K562 (cell line): ENCODE measurements around the gene TMCC2. TPM values are rescaled to one million over a fixed set of nuclear protein-coding genes. Genes with fewer than 3 reads are reported as not detected.

Experiments used
- ATAC-seq: fragments of 200-7000 bp; cut with Tn5 transposase; 3 replicates; pipeline ENCODE4 v1.9.1; 2020; ENCODE audit warnings: moderate library complexity
- BruUV-seq: library from RNA; stranded (reverse); fragments of 400-500 nt; replicated peaks from 2 replicates; lab custom pipeline; 2021; lab: Mats Ljungman, UMichigan
- CTCF ChIA-PET: fragments of 300-600 bp; formaldehyde crosslinking; extraction: SDS; loops from one replicate; lab custom pipeline; 2021; ENCODE audit warnings: low intra/inter-chr PET ratio; lab: Yijun Ruan, JAX
- POLR2A ChIA-PET: fragments of 300-600, 350-650 bp; sonication (Branson Sonifier 250); formaldehyde crosslinking; extraction: SDS; loops from one replicate; lab custom pipeline; 2021; ENCODE audit warnings: antibody characterized with exemption, inconsistent platforms; lab: Yijun Ruan, JAX
- DNase-seq, 4 experiments: peaks; one replicate each; pipeline versions ENCODE4 v3.0.0 to v3.0.0-alpha.2; 2011 to 2018; ENCODE audit warnings: low spot score in 3 of 4, mixed read lengths in 3 of 4; ENCODE audit errors: extremely low read depth in 1 of 4
- FAIRE-seq: peaks from 2 replicates; lab custom pipeline; 2011; peaks lifted over from hg19 to GRCh38; lab: Jason Lieb, UNC
- H2AFZ ChIP-seq: 2 replicates; pipeline ENCODE4 v1.6.0; 2011; ENCODE audit warnings: low read depth, low read length, control low read depth, inconsistent platforms
- H3K27ac ChIP-seq: fragments of 200-600 bp; 3 replicates; pipeline ENCODE4 v1.8.0; 2011; ENCODE audit warnings: low read depth, mild to moderate bottlenecking, control low read depth, inconsistent platforms, low read length, moderate library complexity, mixed read lengths; ENCODE audit errors: extremely low read depth
- H3K27me3 ChIP-seq, 2 experiments: fragments of 300-600 bp in 1 of 2; 2 replicates in 1 of 2; 3 replicates in 1 of 2; pipeline versions ENCODE4 v1.6.0 to v1.8.0; 2011; ENCODE audit warnings: inconsistent platforms in 2 of 2, low read length in 2 of 2, mild to moderate bottlenecking in 1 of 2, mixed read lengths in 1 of 2, moderate library complexity in 1 of 2; ENCODE audit not compliant: control insufficient read depth in 2 of 2, insufficient read depth in 2 of 2
- H3K36me3 ChIP-seq: fragments of 300-600 bp; 3 replicates; pipeline ENCODE4 v1.8.0; 2011; ENCODE audit warnings: mild to moderate bottlenecking, low read length, inconsistent platforms; ENCODE audit not compliant: control insufficient read depth, insufficient read depth
- H3K4me1 ChIP-seq, 2 experiments: fragments of 200-600 bp in 1 of 2; replicated peaks in 1 of 2; 2 replicates in 1 of 2; 3 replicates in 1 of 2; pipeline versions ENCODE4 v1.5.1 to v1.8.0; 2011; ENCODE audit warnings: inconsistent platforms in 2 of 2, low read length in 2 of 2, mild to moderate bottlenecking in 1 of 2, mixed read lengths in 1 of 2, moderate library complexity in 1 of 2; ENCODE audit not compliant: control insufficient read depth in 2 of 2, insufficient read depth in 2 of 2
- H3K4me2 ChIP-seq: 2 replicates; pipeline ENCODE4 v1.6.1; 2011; ENCODE audit warnings: low read length, control low read depth, inconsistent platforms, mixed read lengths; ENCODE audit not compliant: insufficient read depth
- H3K4me3 ChIP-seq: fragments of 200-600 bp; sonication (generic), shearing (Covaris generic); 2 replicates; pipeline ENCODE4 v1.5.1; 2016; ENCODE audit warnings: control low read depth, inconsistent platforms
- H3K79me2 ChIP-seq: fragments of 200-600 bp; 3 replicates; pipeline ENCODE4 v1.8.0; 2011; ENCODE audit warnings: low read length, inconsistent platforms; ENCODE audit not compliant: control insufficient read depth, insufficient read depth
- H3K9ac ChIP-seq, 2 experiments: 2 replicates each; pipeline versions ENCODE4 v1.6.0 to v1.6.1; 2011; ENCODE audit warnings: low read depth in 2 of 2, low read length in 2 of 2, control low read depth in 1 of 2, inconsistent platforms in 1 of 2, mild to moderate bottlenecking in 1 of 2, mixed read lengths in 1 of 2; ENCODE audit not compliant: insufficient read depth in 1 of 2
- H3K9me1 ChIP-seq: one replicate; pipeline ENCODE4 v1.6.0; 2011; ENCODE audit warnings: inconsistent platforms, mild to moderate bottlenecking, low read length, moderate library complexity; ENCODE audit not compliant: control insufficient read depth, insufficient read depth
- H3K9me3 ChIP-seq: replicated peaks from 2 replicates; pipeline ENCODE4 v1.5.1; 2011; ENCODE audit warnings: low read depth, low read length, inconsistent platforms; ENCODE audit not compliant: control insufficient read depth, insufficient read depth
- H4K20me1 ChIP-seq: replicated peaks from 2 replicates; pipeline ENCODE4 v1.6.1; 2011; ENCODE audit warnings: low read length, inconsistent platforms, mixed read lengths; ENCODE audit not compliant: control insufficient read depth, insufficient read depth
- ARID2 ChIP-seq: fragments of 450-650 bp; IDR thresholded peaks from 2 replicates; pipeline ENCODE4 v1.6.1; 2017; ENCODE audit warnings: antibody characterized with exemption, mild to moderate bottlenecking
- C11orf30 ChIP-seq: fragments of 450-650 bp; IDR thresholded peaks from 2 replicates; pipeline ENCODE4 v1.6.1; 2016; ENCODE audit warnings: low read depth, mild to moderate bottlenecking
- CBX5 ChIP-seq: IDR thresholded peaks from 2 replicates; pipeline ENCODE4 v1.6.1; 2014; ENCODE audit warnings: low read depth, borderline replicate concordance
- FOXJ3 ChIP-seq: sonication (generic); formaldehyde crosslinking; IDR thresholded peaks from 2 replicates; pipeline ENCODE4 v1.4.0; 2020; ENCODE audit warnings: mild to moderate bottlenecking, missing genetic modification reagents
- MAFF ChIP-seq: IDR thresholded peaks from 2 replicates; pipeline ENCODE4 v1.6.1; 2012; ENCODE audit warnings: low read length, improper control_type of control experiment
- MTA3 ChIP-seq: fragments of 450-650 bp; formaldehyde crosslinking; IDR thresholded peaks from 2 replicates; pipeline ENCODE4 v1.6.1; 2017; ENCODE audit warnings: mild to moderate bottlenecking, borderline replicate concordance
- NFIX ChIP-seq: fragments of 250-450 bp; sonication (Bioruptor Pico); IDR thresholded peaks from 2 replicates; pipeline ENCODE4 v1.4.0; 2020; ENCODE audit warnings: low read depth, mild to moderate bottlenecking, moderate library complexity
- PHF20 ChIP-seq: fragments of 450-650 bp; IDR thresholded peaks from 2 replicates; pipeline ENCODE4 v1.6.1; 2018; ENCODE audit not compliant: partially characterized antibody
- PML ChIP-seq: IDR thresholded peaks from 2 replicates; pipeline ENCODE4 v1.6.1; 2012; ENCODE audit warnings: low read length, inconsistent platforms
- POLR2A ChIP-seq: fragments of 450-650 bp; conservative IDR thresholded peaks from 2 replicates; pipeline ENCODE4 v1.6.1; 2016
- PRMT5 ChIP-seq: sonication (generic); formaldehyde crosslinking; IDR thresholded peaks from 2 replicates; pipeline ENCODE4 v1.5.0; 2020; ENCODE audit warnings: missing genetic modification reagents
- TARDBP ChIP-seq: fragments of 450-650 bp; IDR thresholded peaks from 2 replicates; pipeline ENCODE4 v1.6.1; 2016
- ZBTB17 ChIP-seq: fragments of 450-650 bp; formaldehyde crosslinking; IDR thresholded peaks from 2 replicates; pipeline ENCODE4 v1.4.0; 2020; ENCODE audit warnings: mild to moderate bottlenecking
- whole genome bisulfite sequencing: fragments of 100-300 bp; shearing (Covaris generic); methylation state at CpG from one replicate; pipeline ENCODE4 v1.1.6; 2016; ENCODE audit warnings: low coverage, mixed read lengths; ENCODE audit not compliant: insufficient coverage; ENCODE audit errors: missing lambda C conversion rate; 5-methylcytosine and 5-hydroxymethylcytosine counted together
- in situ Hi-C: fragments of 300-500 bp; cut with MboI; formaldehyde crosslinking; loops from 4 replicates; pipeline ENCODE4 v1.15.0; 2018; ENCODE audit warnings: inconsistent platforms, mixed read lengths
- intact Hi-C: fragments of 100-400 bp; cut with micrococcal nuclease; formaldehyde crosslinking; loops from 2 replicates; pipeline ENCODE4 v1.14.2; 2022
- polyA plus RNA-seq, 8 experiments: library from polyadenylated mRNA; depleted of rRNA in 4 of 8; stranded (reverse) in 5 of 8; unstranded in 3 of 8; fragments of >200 nt; fragmentation: Nextera tagmentation in 2 of 8; fragmentation: Illumina TruSeq in 1 of 8; extraction: Ambion mirVana in 2 of 8; extraction: Trizol in 1 of 8; gene quantifications; 2 replicates each; pipeline versions ENCODE4 v1.2.1 to v1.2.3, GENCODE V29; 2011 to 2014; ENCODE audit warnings: inconsistent platforms in 1 of 8, missing spikeins in 1 of 8
- total RNA-seq, 7 experiments: library from RNA; depleted of rRNA in 6 of 7; stranded (reverse); fragments of >200 nt in 6 of 7; fragmentation: Illumina TruSeq in 2 of 7; extraction: Trizol in 2 of 7; gene quantifications; 2 replicates each; pipeline versions ENCODE4 v1.2.1 to v1.2.3, GENCODE V29; 2011 to 2021; ENCODE audit warnings: low replicate concordance in 1 of 7
- TF ChIP-seq, protein P1 (sequence below), 2 experiments: fragments of 450-650 bp in 1 of 2; IDR thresholded peaks; 2 replicates each; pipeline ENCODE4 v1.6.1; 2011 to 2017; ENCODE audit warnings: low read depth in 2 of 2, antibody characterized with exemption in 1 of 2, borderline replicate concordance in 1 of 2, low read length in 1 of 2, mild to moderate bottlenecking in 1 of 2, mixed read lengths in 1 of 2; ENCODE audit not compliant: control insufficient read depth in 1 of 2
- TF ChIP-seq, protein P2 (sequence below): fragments of 250-450 bp; sonication (Bioruptor Pico); IDR thresholded peaks from 2 replicates; pipeline ENCODE4 v1.4.0; 2020; ENCODE audit warnings: borderline replicate concordance
- TF ChIP-seq, protein P3 (sequence below), 2 experiments: IDR thresholded peaks; 2 replicates each; pipeline ENCODE4 v1.6.1; 2012; ENCODE audit warnings: improper control_type of control experiment in 2 of 2, low read depth in 2 of 2, low read length in 2 of 2, borderline replicate concordance in 1 of 2

The TMCC2 gene
- total and polyA plus RNA-seq, 9 of the 15 experiments (the other 6 are each of a cell fraction or from before 2014, with no cell fraction given), result 0.06 to 1.8 (median 0.98) TPM

DNA sequence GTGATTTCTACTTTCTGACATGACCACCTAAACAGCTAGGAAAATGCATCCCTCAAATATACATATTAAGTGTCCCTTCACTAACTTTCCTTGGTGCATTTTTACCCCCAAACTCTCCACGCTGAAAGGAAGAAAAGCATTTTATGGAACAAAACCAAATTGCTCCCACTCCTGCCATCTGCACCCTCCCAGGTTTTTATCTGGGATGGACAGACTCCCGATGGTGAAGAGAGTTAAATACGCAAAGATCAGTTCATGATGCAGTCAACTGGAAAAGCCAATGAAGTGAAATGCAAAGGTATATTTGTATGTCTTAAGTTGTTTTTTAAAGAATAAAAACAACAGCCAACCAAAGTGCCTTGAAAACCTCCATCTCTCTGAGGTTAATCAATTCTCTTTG, 18.9 kb upstream of the TMCC2 start (continued):
- TF ChIP-seq, protein P1, sequence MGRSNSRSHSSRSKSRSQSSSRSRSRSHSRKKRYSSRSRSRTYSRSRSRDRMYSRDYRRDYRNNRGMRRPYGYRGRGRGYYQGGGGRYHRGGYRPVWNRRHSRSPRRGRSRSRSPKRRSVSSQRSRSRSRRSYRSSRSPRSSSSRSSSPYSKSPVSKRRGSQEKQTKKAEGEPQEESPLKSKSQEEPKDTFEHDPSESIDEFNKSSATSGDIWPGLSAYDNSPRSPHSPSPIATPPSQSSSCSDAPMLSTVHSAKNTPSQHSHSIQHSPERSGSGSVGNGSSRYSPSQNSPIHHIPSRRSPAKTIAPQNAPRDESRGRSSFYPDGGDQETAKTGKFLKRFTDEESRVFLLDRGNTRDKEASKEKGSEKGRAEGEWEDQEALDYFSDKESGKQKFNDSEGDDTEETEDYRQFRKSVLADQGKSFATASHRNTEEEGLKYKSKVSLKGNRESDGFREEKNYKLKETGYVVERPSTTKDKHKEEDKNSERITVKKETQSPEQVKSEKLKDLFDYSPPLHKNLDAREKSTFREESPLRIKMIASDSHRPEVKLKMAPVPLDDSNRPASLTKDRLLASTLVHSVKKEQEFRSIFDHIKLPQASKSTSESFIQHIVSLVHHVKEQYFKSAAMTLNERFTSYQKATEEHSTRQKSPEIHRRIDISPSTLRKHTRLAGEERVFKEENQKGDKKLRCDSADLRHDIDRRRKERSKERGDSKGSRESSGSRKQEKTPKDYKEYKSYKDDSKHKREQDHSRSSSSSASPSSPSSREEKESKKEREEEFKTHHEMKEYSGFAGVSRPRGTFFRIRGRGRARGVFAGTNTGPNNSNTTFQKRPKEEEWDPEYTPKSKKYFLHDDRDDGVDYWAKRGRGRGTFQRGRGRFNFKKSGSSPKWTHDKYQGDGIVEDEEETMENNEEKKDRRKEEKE (IDR thresholded peaks at IDR 0.05; ENCODE audit: borderline replicate concordance in 1 of 2, control insufficient read depth in 1 of 2, low read depth in 2 of 2, low read length in 1 of 2), result no peak
- TF ChIP-seq POLR2A (no peak), C11orf30 (no peak), PRMT5 (CRISPR knock-in tag) (no peak)

DNA sequence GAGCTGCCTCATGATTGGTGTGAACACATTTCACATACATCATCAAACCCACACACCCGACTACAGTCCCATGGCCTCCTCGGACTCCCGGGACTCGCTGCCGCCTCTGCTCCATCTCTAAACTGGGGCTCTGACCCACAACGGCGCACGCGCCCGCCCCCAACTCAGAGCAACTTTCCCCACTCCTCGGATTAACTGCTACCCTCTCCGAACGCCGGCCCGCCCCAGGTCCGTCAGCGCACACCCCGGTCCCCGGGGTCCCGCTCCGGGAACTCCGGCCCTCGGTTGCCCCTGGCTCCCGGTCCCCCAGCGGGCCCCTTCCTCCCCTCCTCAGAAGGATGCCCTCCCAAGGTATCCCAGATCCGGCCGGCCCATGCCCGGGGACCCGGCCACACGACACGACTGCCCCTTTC, 17.0 kb upstream of the TMCC2 start:
- peak overlapping the region; percentile 96 for H2AFZ ChIP-seq
- in situ Hi-C loops (no loop called here), intact Hi-C loops (loop anchor here (2.0 to 5.0 kb wide), 3 partner anchors 38 to 88 kb away; no protein-coding TSS in a partner anchor)
- no TSS peak for BruUV-seq
- H3K4me2 ChIP-seq, result peak overlapping the region; percentile 87
- no peaks in the 10 kb centered on the region for H3K36me3 ChIP-seq
- no peaks in the 10 kb centered on the region for H3K27me3 ChIP-seq
- H3K9me1 ChIP-seq, result no peaks in the 10 kb centered on the region
- FAIRE-seq (no peak), ATAC-seq (peak; percentile 44), DNase-seq (peak; percentile 40 to 66 (median 59))
- peak overlapping the region; percentile 66 for H3K27ac ChIP-seq
- ChIA-PET POLR2A (interaction anchor here (0.7 to 1.2 kb wide), 7 partner anchors 11 to 599 kb away, joined by 3 to 13 read pairs (median 3); no protein-coding TSS in a partner anchor), CTCF (no interaction called here)
- peaks cover 43% of the 10 kb centered on the region for H3K79me2 ChIP-seq
- H4K20me1 ChIP-seq, result no peaks in the 10 kb centered on the region
- H3K9ac ChIP-seq, result peak overlapping the region; percentile 69 to 99
- H3K4me1 ChIP-seq, result peaks cover 16 to 44% of the 10 kb centered on the region in 2 experiments
- H3K9me3 ChIP-seq, result no peaks in the 10 kb centered on the region
- peak overlapping the region; percentile 85 for H3K4me3 ChIP-seq
- under 1% methylated on average over 29 of the region's 31 CpGs for WGBS
- no peak for TF ChIP-seq TARDBP
- TF ChIP-seq PML, result no peak
- TF ChIP-seq, protein P2, sequence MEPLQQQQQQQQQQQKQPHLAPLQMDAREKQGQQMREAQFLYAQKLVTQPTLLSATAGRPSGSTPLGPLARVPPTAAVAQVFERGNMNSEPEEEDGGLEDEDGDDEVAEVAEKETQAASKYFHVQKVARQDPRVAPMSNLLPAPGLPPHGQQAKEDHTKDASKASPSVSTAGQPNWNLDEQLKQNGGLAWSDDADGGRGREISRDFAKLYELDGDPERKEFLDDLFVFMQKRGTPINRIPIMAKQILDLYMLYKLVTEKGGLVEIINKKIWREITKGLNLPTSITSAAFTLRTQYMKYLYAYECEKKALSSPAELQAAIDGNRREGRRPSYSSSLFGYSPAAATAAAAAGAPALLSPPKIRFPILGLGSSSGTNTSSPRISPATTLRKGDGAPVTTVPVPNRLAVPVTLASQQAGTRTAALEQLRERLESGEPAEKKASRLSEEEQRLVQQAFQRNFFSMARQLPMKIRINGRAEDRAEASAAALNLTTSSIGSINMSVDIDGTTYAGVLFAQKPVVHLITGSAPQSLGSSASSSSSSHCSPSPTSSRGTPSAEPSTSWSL (CRISPR knock-in tag), result no peak
- TF ChIP-seq PHF20, result no peak
- TF ChIP-seq, protein P3, sequence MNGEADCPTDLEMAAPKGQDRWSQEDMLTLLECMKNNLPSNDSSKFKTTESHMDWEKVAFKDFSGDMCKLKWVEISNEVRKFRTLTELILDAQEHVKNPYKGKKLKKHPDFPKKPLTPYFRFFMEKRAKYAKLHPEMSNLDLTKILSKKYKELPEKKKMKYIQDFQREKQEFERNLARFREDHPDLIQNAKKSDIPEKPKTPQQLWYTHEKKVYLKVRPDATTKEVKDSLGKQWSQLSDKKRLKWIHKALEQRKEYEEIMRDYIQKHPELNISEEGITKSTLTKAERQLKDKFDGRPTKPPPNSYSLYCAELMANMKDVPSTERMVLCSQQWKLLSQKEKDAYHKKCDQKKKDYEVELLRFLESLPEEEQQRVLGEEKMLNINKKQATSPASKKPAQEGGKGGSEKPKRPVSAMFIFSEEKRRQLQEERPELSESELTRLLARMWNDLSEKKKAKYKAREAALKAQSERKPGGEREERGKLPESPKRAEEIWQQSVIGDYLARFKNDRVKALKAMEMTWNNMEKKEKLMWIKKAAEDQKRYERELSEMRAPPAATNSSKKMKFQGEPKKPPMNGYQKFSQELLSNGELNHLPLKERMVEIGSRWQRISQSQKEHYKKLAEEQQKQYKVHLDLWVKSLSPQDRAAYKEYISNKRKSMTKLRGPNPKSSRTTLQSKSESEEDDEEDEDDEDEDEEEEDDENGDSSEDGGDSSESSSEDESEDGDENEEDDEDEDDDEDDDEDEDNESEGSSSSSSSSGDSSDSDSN (IDR thresholded peaks at IDR 0.05; ENCODE audit: borderline replicate concordance in 1 of 2, low read depth in 2 of 2, low read length in 2 of 2), result 0 out of 4 replicates have a peak, but pooled peaks of 1 of the 2 experiments have one; percentile 41
- no peak for TF ChIP-seq MTA3
- TF ChIP-seq FOXJ3, result no peak
- TF ChIP-seq CBX5, result no peak
- no peak for TF ChIP-seq MAFF
- TF ChIP-seq ZBTB17 (CRISPR knock-in tag), result no peak
- no peak for TF ChIP-seq ARID2
- TF ChIP-seq NFIX (CRISPR knock-in tag), result no peak
